ENCODE measurements around the gene CYYR1. TPM values are rescaled to one million over a fixed set of nuclear protein-coding genes. Genes with fewer than 3 reads are reported as not detected.

The CYYR1 gene
- total and polyA plus RNA-seq, 9 donors, result 7.6 to 19.3 (median 14.2) TPM

DNA sequence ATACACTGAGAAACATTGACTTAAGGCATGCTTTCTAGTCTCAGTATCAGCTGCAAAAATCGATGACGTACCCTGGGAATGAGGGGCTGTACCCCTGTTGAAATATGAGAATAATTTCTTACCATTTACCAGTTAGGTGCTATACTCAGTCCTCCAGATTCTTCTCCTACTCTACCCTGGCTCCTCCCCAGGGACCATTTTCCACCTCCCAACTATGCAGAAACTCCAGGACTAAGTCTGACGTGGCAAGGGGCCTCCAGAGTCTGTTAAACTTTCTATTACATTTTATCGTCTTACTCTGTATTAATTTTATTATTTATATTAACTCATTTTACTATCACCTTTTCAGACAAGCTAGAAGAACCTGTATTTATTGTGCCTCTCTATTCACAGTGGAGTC is 124.3 kb downstream of the CYYR1 start:
- H3K9me3 ChIP-seq (replicated peaks; ENCODE audit: control insufficient read depth, low read depth, low read length), result no peaks in the 10 kb centered on the region
- no peak overlapping the region for H3K4me3 ChIP-seq (ENCODE audit: low read length)
- peak; percentile 15 for DNase-seq
- no peaks in the 10 kb centered on the region for H3K27me3 ChIP-seq (ENCODE audit: control insufficient read depth, insufficient read depth, low read length)
- no CpG with 5 or more reads among the region's 4 CpGs for WGBS (ENCODE audit: insufficient coverage)
- peaks cover 2% of the 10 kb centered on the region for H3K4me1 ChIP-seq (ENCODE audit: control insufficient read depth, insufficient read depth, low read length)
- no peak overlapping the region for H3K27ac ChIP-seq (ENCODE audit: low read length)
- no peaks in the 10 kb centered on the region for H3K36me3 ChIP-seq (ENCODE audit: control insufficient read depth, insufficient read depth, low read length)

DNA sequence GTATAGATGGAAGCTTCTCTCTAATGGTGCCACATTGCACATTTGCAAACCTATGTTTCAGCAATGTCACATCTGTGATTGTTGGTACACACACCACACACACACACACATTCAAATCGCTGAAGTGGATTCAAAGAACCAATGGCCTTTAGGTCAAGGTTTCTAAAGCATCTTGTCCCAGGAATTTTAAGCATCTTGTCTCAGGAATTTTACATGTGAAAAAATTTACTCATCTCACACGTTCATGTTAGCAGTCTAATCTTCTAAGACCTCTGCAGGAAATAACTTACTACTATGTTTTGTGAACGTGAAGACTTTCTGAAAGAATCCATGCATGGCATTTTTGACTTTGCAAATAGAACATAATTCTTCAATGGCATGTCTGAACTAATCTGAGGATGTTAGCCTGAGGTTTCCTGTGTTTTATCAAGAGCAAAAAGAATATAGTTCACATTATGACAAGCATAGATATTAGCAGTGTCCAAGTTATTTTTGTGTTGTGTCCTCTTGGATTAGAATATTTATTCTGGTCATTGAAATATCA is 125.1 kb downstream of the CYYR1 start:
- H3K4me3 ChIP-seq (ENCODE audit: low read length), result no peak overlapping the region
- no peaks in the 10 kb centered on the region for H3K27me3 ChIP-seq (ENCODE audit: control insufficient read depth, insufficient read depth, low read length)
- DNase-seq, result no peak
- peaks cover 2% of the 10 kb centered on the region for H3K4me1 ChIP-seq (ENCODE audit: control insufficient read depth, insufficient read depth, low read length)
- H3K9me3 ChIP-seq (replicated peaks; ENCODE audit: control insufficient read depth, low read depth, low read length), result no peaks in the 10 kb centered on the region
- WGBS (ENCODE audit: insufficient coverage), result 75% methylated on average over 1 of the region's 3 CpGs
- H3K36me3 ChIP-seq (ENCODE audit: control insufficient read depth, insufficient read depth, low read length), result no peaks in the 10 kb centered on the region
- H3K27ac ChIP-seq (ENCODE audit: low read length), result no peak overlapping the region

DNA sequence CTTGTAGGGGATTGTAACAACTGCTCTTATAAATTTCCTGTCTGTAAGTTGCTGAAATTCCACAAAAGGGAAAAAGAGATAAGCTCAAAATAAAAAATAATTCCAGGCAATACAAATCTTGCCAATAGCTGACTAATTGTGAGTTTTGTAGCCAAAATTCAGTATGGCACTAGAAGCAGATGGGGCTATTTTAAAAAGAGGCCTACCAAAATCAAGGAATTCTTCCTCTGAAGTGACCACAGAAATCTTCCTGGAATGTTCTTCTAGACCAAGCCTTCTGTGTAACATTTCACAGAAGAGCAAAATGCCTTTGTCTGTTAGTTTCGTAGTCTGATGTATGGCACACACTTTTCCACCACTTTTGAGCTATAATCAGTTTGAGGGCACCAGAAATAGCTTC is 127.6 kb downstream of the CYYR1 start:
- Histone ChIP-seq H3K27ac (ENCODE audit: low read length) (no peak overlapping the region), H3K36me3 (ENCODE audit: control insufficient read depth, insufficient read depth, low read length) (no peaks in the 10 kb centered on the region), H3K4me1 (ENCODE audit: control insufficient read depth, insufficient read depth, low read length) (peaks cover 2% of the 10 kb centered on the region), H3K27me3 (ENCODE audit: control insufficient read depth, insufficient read depth, low read length) (no peaks in the 10 kb centered on the region), H3K4me3 (ENCODE audit: low read length) (no peak overlapping the region), H3K9me3 (replicated peaks; ENCODE audit: control insufficient read depth, low read depth, low read length) (no peaks in the 10 kb centered on the region)
- DNase-seq, result no peak
- WGBS (ENCODE audit: insufficient coverage), result no CpG with 5 or more reads among the region's 1 CpG

DNA sequence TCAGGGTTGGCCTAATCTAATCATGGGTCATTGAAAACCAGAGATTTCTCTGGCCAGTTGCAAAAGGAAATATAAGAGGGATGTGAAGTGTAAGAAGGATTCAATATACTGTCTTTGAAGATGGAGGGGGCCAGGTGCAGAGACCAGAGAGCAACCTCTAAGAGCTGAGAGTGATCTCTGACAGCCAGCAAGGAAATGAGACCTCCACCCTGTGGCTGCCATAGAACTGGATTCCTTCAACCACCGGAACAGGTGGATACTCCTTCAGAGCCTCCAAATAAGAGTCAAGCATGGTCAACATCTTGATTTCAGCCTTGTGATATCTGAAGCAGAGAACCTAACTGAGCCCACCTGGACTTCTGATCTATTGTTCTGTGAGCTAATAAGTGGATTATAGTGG is 128.4 kb downstream of the CYYR1 start:
- WGBS (ENCODE audit: insufficient coverage), result no CpG with 5 or more reads among the region's 1 CpG
- Histone ChIP-seq H3K4me1 (ENCODE audit: control insufficient read depth, insufficient read depth, low read length) (peaks cover 2% of the 10 kb centered on the region), H3K36me3 (ENCODE audit: control insufficient read depth, insufficient read depth, low read length) (no peaks in the 10 kb centered on the region), H3K27ac (ENCODE audit: low read length) (no peak overlapping the region), H3K27me3 (ENCODE audit: control insufficient read depth, insufficient read depth, low read length) (no peaks in the 10 kb centered on the region), H3K9me3 (replicated peaks; ENCODE audit: control insufficient read depth, low read depth, low read length) (no peaks in the 10 kb centered on the region), H3K4me3 (ENCODE audit: low read length) (no peak overlapping the region)
- no peak for DNase-seq

DNA sequence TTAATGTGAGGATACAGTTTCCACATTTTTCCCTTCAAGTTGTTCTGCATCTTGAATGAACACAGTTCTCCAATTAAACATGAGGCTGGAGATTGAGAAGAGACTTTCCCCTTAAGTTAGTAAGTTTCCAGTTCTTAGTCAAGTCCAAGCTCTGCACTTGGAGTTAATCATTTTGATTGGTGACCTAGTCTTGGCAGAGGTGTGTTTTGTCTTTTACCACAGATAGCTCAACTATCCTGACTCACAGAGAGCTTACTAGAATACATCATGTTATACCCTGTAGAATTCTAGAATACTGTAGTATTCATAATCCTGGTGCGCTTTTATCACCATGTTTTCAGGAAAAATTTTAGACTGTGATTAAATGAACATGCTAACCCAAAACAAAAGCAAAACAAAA is 129.2 kb downstream of the CYYR1 start:
- H3K27me3 ChIP-seq (ENCODE audit: control insufficient read depth, insufficient read depth, low read length), result no peaks in the 10 kb centered on the region
- no peaks in the 10 kb centered on the region for H3K9me3 ChIP-seq (replicated peaks; ENCODE audit: control insufficient read depth, low read depth, low read length)
- no peak overlapping the region for H3K4me3 ChIP-seq (ENCODE audit: low read length)
- no CpG with 5 or more reads among the region's 1 CpG for WGBS (ENCODE audit: insufficient coverage)
- no peaks in the 10 kb centered on the region for H3K4me1 ChIP-seq (ENCODE audit: control insufficient read depth, insufficient read depth, low read length)
- H3K36me3 ChIP-seq (ENCODE audit: control insufficient read depth, insufficient read depth, low read length), result no peaks in the 10 kb centered on the region
- DNase-seq, result no peak
- no peak overlapping the region for H3K27ac ChIP-seq (ENCODE audit: low read length)

DNA sequence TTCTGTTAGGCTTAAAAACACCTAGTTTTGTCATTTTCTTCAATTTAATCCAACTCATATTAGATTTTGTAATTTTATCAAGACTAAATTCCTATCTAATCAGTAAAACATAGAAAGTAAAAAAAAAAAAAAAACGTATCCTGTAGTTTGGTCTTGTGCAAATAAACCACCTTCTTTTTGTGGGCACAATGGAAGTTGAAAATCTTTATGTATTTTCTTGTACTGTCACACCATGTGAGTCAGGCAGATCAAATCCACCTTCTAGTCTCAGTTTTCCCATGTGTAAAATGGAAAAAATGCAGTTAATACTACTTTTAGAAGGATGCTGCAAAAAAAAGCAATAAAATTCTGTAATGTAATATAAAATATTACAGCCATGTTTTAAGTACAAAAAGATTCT is 129.8 kb downstream of the CYYR1 start:
- H3K27ac ChIP-seq (ENCODE audit: low read length), result no peak overlapping the region
- H3K36me3 ChIP-seq (ENCODE audit: control insufficient read depth, insufficient read depth, low read length), result no peaks in the 10 kb centered on the region
- no CpG with 5 or more reads among the region's 1 CpG for WGBS (ENCODE audit: insufficient coverage)
- DNase-seq, result no peak
- no peaks in the 10 kb centered on the region for H3K27me3 ChIP-seq (ENCODE audit: control insufficient read depth, insufficient read depth, low read length)
- H3K4me3 ChIP-seq (ENCODE audit: low read length), result no peak overlapping the region
- no peaks in the 10 kb centered on the region for H3K4me1 ChIP-seq (ENCODE audit: control insufficient read depth, insufficient read depth, low read length)
- no peaks in the 10 kb centered on the region for H3K9me3 ChIP-seq (replicated peaks; ENCODE audit: control insufficient read depth, low read depth, low read length)

DNA sequence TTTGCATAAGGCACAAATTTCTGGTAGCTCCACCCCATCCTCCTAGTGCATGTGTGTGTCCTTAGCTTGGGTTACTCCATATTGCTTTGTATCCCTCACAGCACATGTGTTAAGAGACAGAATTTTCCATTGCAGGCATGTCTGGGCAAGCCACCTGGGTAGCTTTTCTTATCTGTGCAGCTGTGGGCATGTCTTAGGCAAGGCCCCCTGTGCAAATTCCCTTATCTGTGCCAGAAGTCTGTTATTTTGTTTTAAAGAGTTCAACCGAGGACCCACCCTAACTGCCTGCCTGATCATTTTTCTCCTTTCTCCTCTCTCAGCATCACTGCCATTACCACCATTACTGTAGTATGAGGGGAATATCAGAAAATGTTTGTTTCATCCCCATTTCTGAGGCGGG is 131.9 kb downstream of the CYYR1 start:
- no CpG with 5 or more reads among the region's 2 CpGs for WGBS (ENCODE audit: insufficient coverage)
- Histone ChIP-seq H3K9me3 (replicated peaks; ENCODE audit: control insufficient read depth, low read depth, low read length) (no peaks in the 10 kb centered on the region), H3K4me3 (ENCODE audit: low read length) (no peak overlapping the region), H3K36me3 (ENCODE audit: control insufficient read depth, insufficient read depth, low read length) (no peaks in the 10 kb centered on the region), H3K27ac (ENCODE audit: low read length) (no peak overlapping the region), H3K27me3 (ENCODE audit: control insufficient read depth, insufficient read depth, low read length) (no peaks in the 10 kb centered on the region), H3K4me1 (ENCODE audit: control insufficient read depth, insufficient read depth, low read length) (no peaks in the 10 kb centered on the region)
- DNase-seq, result no peak

DNA sequence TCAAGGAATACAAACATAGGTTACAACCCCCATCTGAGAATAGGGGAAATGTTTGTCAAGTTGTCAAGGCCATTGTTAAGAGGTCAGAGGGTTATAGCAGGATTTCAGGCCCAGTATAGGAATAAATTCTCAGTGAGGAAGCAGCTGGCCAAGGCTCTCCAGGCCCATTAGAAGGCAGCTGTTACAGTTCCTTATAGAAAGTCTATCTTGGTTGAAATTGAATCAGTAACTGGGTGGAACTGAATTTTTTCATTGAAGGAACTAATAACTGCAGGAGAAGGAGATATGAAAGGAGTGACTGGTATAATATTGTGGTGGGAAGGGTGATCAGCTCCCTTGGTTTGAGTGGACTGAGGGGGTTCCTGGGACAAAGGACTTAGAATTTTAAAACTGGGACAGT is 134.1 kb downstream of the CYYR1 start:
- Histone ChIP-seq H3K36me3 (ENCODE audit: control insufficient read depth, insufficient read depth, low read length) (no peaks in the 10 kb centered on the region), H3K4me1 (ENCODE audit: control insufficient read depth, insufficient read depth, low read length) (no peaks in the 10 kb centered on the region), H3K9me3 (replicated peaks; ENCODE audit: control insufficient read depth, low read depth, low read length) (no peaks in the 10 kb centered on the region), H3K4me3 (ENCODE audit: low read length) (no peak overlapping the region), H3K27me3 (ENCODE audit: control insufficient read depth, insufficient read depth, low read length) (no peaks in the 10 kb centered on the region), H3K27ac (ENCODE audit: low read length) (no peak overlapping the region)
- no peak for DNase-seq

DNA sequence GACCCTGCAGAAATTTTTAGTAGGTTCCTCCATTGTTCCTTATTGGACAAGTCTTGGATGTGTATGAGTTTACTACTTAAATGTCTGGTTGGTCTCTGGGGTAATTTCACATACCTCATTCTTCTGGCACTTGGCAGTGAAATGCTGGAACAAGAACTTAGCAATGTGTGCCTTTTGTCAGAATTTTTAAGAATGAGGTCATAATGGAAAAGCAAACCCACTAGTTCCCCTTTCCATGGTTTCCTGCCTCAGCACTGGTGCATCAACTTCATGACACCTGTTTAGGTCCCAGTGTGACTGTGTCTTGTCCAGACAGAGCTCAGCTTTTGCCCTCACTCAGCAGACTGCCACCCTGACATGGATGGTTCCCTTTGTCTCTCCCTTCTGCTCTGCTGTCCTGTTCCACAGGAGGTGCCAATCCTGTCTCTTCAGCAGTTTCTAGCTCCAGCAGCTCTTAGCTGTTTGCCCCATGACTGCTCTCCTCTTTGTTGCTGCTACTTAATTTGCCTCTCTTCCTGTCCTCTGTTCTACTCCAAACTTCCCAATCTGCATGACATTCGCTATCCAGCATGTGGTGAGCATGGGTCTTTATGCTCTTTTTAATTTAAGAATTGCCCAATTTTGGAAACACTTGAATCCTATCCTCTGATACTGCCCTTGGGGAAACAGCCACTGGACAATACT is 135.6 kb downstream of the CYYR1 start:
- peak; percentile 2 for DNase-seq
- no peak overlapping the region for H3K27ac ChIP-seq (ENCODE audit: low read length)
- H3K4me3 ChIP-seq (ENCODE audit: low read length), result no peak overlapping the region
- no CpG with 5 or more reads among the region's 1 CpG for WGBS (ENCODE audit: insufficient coverage)
- H3K9me3 ChIP-seq (replicated peaks; ENCODE audit: control insufficient read depth, low read depth, low read length), result no peaks in the 10 kb centered on the region
- no peaks in the 10 kb centered on the region for H3K27me3 ChIP-seq (ENCODE audit: control insufficient read depth, insufficient read depth, low read length)
- H3K36me3 ChIP-seq (ENCODE audit: control insufficient read depth, insufficient read depth, low read length), result no peaks in the 10 kb centered on the region
- no peaks in the 10 kb centered on the region for H3K4me1 ChIP-seq (ENCODE audit: control insufficient read depth, insufficient read depth, low read length)

DNA sequence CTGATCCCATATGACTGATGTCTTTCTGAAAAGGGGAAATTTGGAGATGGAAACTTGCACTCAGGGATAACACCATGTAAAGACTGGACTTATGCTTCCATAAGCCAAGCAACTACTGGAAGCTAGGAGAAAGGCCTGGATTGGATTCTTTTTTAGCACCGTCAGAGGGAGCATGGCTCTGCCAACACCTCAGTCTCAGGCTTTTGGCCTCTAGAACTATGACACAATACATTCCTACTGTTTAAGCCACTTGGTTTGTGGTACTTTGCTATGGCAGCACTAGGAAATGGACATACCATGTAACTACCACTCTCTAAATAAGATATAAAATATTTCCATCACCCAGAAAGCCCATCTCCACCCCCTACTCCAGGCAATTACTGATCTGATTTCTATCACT is 139.7 kb downstream of the CYYR1 start:
- Histone ChIP-seq H3K9me3 (replicated peaks; ENCODE audit: control insufficient read depth, low read depth, low read length) (no peaks in the 10 kb centered on the region), H3K36me3 (ENCODE audit: control insufficient read depth, insufficient read depth, low read length) (no peaks in the 10 kb centered on the region), H3K4me3 (ENCODE audit: low read length) (no peak overlapping the region), H3K4me1 (ENCODE audit: control insufficient read depth, insufficient read depth, low read length) (no peaks in the 10 kb centered on the region), H3K27ac (ENCODE audit: low read length) (no peak overlapping the region), H3K27me3 (ENCODE audit: control insufficient read depth, insufficient read depth, low read length) (no peaks in the 10 kb centered on the region)
- no CpG with 5 or more reads among the region's 1 CpG for WGBS (ENCODE audit: insufficient coverage)
- no peak for DNase-seq

DNA sequence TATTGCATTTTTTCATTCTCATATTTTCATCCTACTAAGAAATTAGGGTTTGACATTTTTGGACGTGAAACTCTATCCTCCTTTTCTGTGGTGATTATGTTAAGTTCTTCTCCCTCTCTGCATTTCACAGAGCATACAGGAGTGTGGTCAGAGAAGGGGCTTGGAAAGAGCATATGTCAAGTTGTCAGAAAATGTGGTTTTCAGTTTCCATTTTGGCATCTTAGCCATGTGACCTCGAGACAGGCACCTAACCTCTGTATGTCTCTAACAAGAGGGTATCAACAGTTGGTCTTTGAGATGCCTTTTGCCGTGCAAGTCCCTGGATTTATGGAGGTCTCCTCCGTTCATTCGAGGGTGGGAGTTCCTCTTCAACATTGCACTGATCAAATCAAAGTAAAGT is 140.7 kb downstream of the CYYR1 start:
- Histone ChIP-seq H3K27ac (ENCODE audit: low read length) (no peak overlapping the region), H3K4me3 (ENCODE audit: low read length) (no peak overlapping the region), H3K4me1 (ENCODE audit: control insufficient read depth, insufficient read depth, low read length) (no peaks in the 10 kb centered on the region), H3K9me3 (replicated peaks; ENCODE audit: control insufficient read depth, low read depth, low read length) (no peaks in the 10 kb centered on the region), H3K27me3 (ENCODE audit: control insufficient read depth, insufficient read depth, low read length) (no peaks in the 10 kb centered on the region), H3K36me3 (ENCODE audit: control insufficient read depth, insufficient read depth, low read length) (no peaks in the 10 kb centered on the region)
- no peak for DNase-seq
- WGBS (ENCODE audit: insufficient coverage), result 58% methylated on average over 2 of the region's 5 CpGs
